HUES6 (cell line): ENCODE data around the gene HILPDA.

Experiments
- H3K27ac ChIP-seq: 2 replicates; pipeline ENCODE4 v1.7.0; 2013; ENCODE audit warnings: low read depth, mild to moderate bottlenecking, low read length, inconsistent platforms
- H3K27me3 ChIP-seq: 2 replicates; pipeline ENCODE4 v1.6.1; 2013; ENCODE audit warnings: low read length; ENCODE audit not compliant: control insufficient read depth, insufficient read depth
- H3K36me3 ChIP-seq: 2 replicates; pipeline ENCODE4 v1.6.1; 2013; ENCODE audit warnings: low read length; ENCODE audit not compliant: control insufficient read depth, insufficient read depth
- H3K4me1 ChIP-seq: 2 replicates; pipeline ENCODE4 v1.6.1; 2013; ENCODE audit warnings: low read length; ENCODE audit not compliant: control insufficient read depth, insufficient read depth
- H3K4me3 ChIP-seq: 2 replicates; pipeline ENCODE4 v1.5.1; 2013; ENCODE audit warnings: low read depth, low read length
- H3K9ac ChIP-seq: one replicate; pipeline ENCODE4 v1.6.1; 2013; ENCODE audit warnings: mild to moderate bottlenecking, low read length
- H3K9me3 ChIP-seq: 2 replicates; pipeline ENCODE4 v1.6.1; 2013; ENCODE audit warnings: low read depth, low read length; ENCODE audit not compliant: control insufficient read depth, insufficient read depth

The HILPDA gene

GRCh38 chr7:128419257-128419656, 36.4 kb upstream of the HILPDA start:
- Histone ChIP-seq H3K36me3 (no peaks in the 10 kb centered on the region), H3K9ac (no peak overlapping the region), H3K4me3 (no peak overlapping the region), H3K27ac (no peak overlapping the region), H3K4me1 (no peaks in the 10 kb centered on the region), H3K27me3 (peaks cover 16% of the 10 kb centered on the region), H3K9me3 (no peaks in the 10 kb centered on the region)

- no peaks in the 10 kb centered on the region for H3K36me3 ChIP-seq
- no peaks in the 10 kb centered on the region for H3K4me1 ChIP-seq
- H3K9ac ChIP-seq = no peak overlapping the region
- no peak overlapping the region for H3K4me3 ChIP-seq
- no peak overlapping the region for H3K27ac ChIP-seq
- H3K27me3 ChIP-seq = peaks cover 9% of the 10 kb centered on the region; the same call in 1 of the 2 replicates
- H3K9me3 ChIP-seq = no peaks in the 10 kb centered on the region
Observed at GRCh38 chr7:128420773-128421172, 34.9 kb upstream of the HILPDA start.

- no peak overlapping the region for H3K27ac ChIP-seq
- no peaks in the 10 kb centered on the region for H3K9me3 ChIP-seq
- no peaks in the 10 kb centered on the region for H3K36me3 ChIP-seq
- peaks cover 9% of the 10 kb centered on the region; the same call in 1 of the 2 replicates for H3K27me3 ChIP-seq
- H3K9ac ChIP-seq = no peak overlapping the region
- no peak overlapping the region for H3K4me3 ChIP-seq
- H3K4me1 ChIP-seq = no peaks in the 10 kb centered on the region
Observed at GRCh38 chr7:128421384-128421783, 34.3 kb upstream of the HILPDA start.

GRCh38 chr7:128422037-128422436, 33.6 kb upstream of the HILPDA start:
- no peaks in the 10 kb centered on the region for H3K4me1 ChIP-seq
- peaks cover 6% of the 10 kb centered on the region; the same call in 1 of the 2 replicates for H3K27me3 ChIP-seq
- H3K36me3 ChIP-seq = no peaks in the 10 kb centered on the region
- H3K4me3 ChIP-seq = no peak overlapping the region
- no peak overlapping the region for H3K9ac ChIP-seq
- no peaks in the 10 kb centered on the region for H3K9me3 ChIP-seq
- no peak overlapping the region for H3K27ac ChIP-seq

GRCh38 chr7:128422842-128423241, 32.8 kb upstream of the HILPDA start:
- Histone ChIP-seq H3K36me3 (no peaks in the 10 kb centered on the region), H3K27me3 (peaks cover 5% of the 10 kb centered on the region; the same call in 1 of the 2 replicates), H3K9ac (no peak overlapping the region), H3K27ac (no peak overlapping the region), H3K4me3 (no peak overlapping the region), H3K4me1 (no peaks in the 10 kb centered on the region), H3K9me3 (no peaks in the 10 kb centered on the region)

DNA sequence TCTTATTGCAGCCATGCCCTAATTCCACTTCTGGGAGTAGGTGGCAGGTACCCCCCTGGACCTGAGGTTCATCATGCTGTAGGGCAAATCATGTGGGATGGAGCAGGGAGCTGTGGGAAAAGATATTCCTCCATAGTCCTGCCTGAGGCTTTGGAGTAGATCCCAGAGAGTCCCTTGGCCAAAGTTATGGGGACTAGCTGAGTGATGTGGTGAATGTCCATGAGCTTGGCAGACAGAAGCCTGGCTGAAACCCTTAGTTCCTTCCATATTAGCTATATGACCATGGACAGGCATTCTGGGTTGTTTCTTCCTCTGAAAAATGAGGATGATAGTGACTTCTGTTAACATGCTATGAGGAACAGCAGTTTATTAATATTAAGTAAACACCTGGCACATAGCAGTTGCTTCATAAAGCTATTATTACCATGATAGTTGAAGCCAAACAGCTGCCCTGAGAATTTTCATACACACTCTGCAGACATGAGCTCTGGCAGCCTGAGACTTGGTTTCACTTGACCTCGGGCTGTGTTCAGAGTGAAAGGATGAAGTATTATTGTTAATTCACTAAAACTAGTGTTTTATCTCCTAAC, 30.9 kb upstream of the HILPDA start:
- Histone ChIP-seq H3K27ac (no peak overlapping the region), H3K9me3 (no peaks in the 10 kb centered on the region), H3K4me1 (no peaks in the 10 kb centered on the region), H3K27me3 (no peaks in the 10 kb centered on the region), H3K4me3 (no peak overlapping the region), H3K9ac (no peak overlapping the region), H3K36me3 (no peaks in the 10 kb centered on the region)

DNA sequence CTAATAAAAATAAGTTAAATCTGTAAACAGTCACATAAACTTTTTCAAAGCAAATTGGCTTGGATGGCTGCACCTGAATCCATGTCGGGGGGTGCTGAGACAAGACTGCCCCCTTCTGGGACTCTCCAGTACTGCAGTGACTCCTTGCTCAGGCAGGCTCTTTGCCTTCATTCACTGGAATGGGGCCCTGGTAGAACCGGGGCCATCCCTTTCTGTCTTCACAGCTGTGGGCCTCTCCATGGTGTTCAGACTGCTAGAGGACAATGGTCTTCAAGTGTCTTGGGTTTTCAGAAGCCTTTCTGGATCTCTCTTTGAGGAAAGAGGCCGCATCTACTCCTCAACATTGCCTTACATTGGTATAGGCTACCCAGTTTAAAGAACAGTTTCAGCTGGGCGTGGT, 29.8 kb upstream of the HILPDA start:
- Histone ChIP-seq H3K9ac (no peak overlapping the region), H3K27ac (no peak overlapping the region), H3K9me3 (no peaks in the 10 kb centered on the region), H3K4me1 (peaks cover 5% of the 10 kb centered on the region; the same call in 1 of the 2 replicates), H3K36me3 (no peaks in the 10 kb centered on the region), H3K27me3 (no peaks in the 10 kb centered on the region), H3K4me3 (no peak overlapping the region)

GRCh38 chr7:128427289-128427891, 28.3 kb upstream of the HILPDA start:
- Histone ChIP-seq H3K4me3 (no peak overlapping the region), H3K4me1 (peaks cover 16% of the 10 kb centered on the region), H3K36me3 (no peaks in the 10 kb centered on the region), H3K27me3 (no peaks in the 10 kb centered on the region), H3K9ac (no peak overlapping the region), H3K9me3 (no peaks in the 10 kb centered on the region), H3K27ac (no peak overlapping the region)

DNA sequence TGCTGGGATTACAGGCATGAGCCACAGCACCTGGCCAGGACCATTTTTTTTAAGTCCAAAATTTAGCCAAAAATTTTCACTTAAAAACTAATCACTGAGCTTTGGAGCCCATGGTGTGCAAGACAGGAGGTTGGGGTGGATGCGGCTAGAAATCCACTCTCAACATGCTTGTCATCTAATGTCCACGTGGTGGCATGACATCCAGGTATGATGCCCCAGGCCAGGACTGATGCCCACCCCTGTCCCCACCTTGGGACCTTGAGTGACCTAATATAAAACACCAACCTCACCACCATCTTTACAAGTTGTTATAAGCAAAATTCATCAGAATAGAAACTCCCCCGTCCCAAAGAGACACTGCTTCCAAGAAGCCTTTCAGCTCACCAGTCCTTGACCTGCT, 25.5 kb upstream of the HILPDA start:
- Histone ChIP-seq H3K36me3 (no peaks in the 10 kb centered on the region), H3K27me3 (no peaks in the 10 kb centered on the region), H3K9ac (no peak overlapping the region), H3K4me3 (no peak overlapping the region), H3K27ac (no peak overlapping the region), H3K4me1 (peaks cover 27% of the 10 kb centered on the region), H3K9me3 (no peaks in the 10 kb centered on the region)

GRCh38 chr7:128431221-128431620, 24.5 kb upstream of the HILPDA start:
- Histone ChIP-seq H3K27me3 (no peaks in the 10 kb centered on the region), H3K27ac (no peak overlapping the region), H3K4me3 (no peak overlapping the region), H3K4me1 (peaks cover 36% of the 10 kb centered on the region), H3K9ac (no peak overlapping the region), H3K36me3 (no peaks in the 10 kb centered on the region), H3K9me3 (no peaks in the 10 kb centered on the region)

- no peak overlapping the region for H3K27ac ChIP-seq
Observed at GRCh38 chr7:128431754-128432153, 23.9 kb upstream of the HILPDA start.

More at GRCh38 chr7:128431754-128432153, 23.9 kb upstream of the HILPDA start:
- Histone ChIP-seq H3K27me3 (no peaks in the 10 kb centered on the region), H3K36me3 (no peaks in the 10 kb centered on the region), H3K4me1 (peaks cover 36% of the 10 kb centered on the region), H3K9me3 (no peaks in the 10 kb centered on the region), H3K4me3 (no peak overlapping the region), H3K9ac (no peak overlapping the region)
